Measurements from ENCODE around the gene ZNF609.

Gene ZNF609, protein sequence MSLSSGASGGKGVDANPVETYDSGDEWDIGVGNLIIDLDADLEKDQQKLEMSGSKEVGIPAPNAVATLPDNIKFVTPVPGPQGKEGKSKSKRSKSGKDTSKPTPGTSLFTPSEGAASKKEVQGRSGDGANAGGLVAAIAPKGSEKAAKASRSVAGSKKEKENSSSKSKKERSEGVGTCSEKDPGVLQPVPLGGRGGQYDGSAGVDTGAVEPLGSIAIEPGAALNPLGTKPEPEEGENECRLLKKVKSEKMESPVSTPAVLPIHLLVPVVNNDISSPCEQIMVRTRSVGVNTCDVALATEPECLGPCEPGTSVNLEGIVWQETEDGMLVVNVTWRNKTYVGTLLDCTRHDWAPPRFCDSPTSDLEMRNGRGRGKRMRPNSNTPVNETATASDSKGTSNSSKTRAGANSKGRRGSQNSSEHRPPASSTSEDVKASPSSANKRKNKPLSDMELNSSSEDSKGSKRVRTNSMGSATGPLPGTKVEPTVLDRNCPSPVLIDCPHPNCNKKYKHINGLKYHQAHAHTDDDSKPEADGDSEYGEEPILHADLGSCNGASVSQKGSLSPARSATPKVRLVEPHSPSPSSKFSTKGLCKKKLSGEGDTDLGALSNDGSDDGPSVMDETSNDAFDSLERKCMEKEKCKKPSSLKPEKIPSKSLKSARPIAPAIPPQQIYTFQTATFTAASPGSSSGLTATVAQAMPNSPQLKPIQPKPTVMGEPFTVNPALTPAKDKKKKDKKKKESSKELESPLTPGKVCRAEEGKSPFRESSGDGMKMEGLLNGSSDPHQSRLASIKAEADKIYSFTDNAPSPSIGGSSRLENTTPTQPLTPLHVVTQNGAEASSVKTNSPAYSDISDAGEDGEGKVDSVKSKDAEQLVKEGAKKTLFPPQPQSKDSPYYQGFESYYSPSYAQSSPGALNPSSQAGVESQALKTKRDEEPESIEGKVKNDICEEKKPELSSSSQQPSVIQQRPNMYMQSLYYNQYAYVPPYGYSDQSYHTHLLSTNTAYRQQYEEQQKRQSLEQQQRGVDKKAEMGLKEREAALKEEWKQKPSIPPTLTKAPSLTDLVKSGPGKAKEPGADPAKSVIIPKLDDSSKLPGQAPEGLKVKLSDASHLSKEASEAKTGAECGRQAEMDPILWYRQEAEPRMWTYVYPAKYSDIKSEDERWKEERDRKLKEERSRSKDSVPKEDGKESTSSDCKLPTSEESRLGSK (N-terminal part only)

DNA sequence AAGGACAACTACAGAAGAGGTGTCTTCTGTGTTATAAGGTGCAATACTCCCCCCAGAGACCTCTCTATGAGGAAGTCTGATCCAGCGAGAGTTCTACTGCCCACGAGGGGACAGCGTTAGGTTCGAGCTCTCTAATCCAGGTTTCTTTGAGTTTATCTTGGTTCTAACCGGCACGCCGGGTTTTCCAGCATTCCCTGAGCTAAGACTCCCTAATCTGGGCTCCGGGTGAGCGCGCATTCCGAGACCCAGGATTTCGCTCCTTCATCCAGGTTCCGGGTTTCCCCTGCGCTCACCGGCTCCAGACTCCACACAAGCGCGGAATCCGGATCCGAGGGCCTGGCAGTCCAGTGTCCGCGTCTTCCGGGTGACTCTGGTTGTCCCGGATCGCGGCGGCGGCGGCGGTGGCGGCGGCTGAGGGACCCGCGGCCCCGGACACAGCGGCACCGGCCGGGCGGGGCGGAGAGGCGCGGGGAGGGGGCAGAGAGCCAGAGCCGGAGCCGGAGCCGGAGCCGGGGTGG is at the start of gene ZNF609:
Gene ZNF609, plus strand, starts transcription at position 373 of the 518 bp plus-strand sequence. CDS start 38,842 bp downstream, outside the sequence.
- DNase-seq = peak; percentile 78

DNA sequence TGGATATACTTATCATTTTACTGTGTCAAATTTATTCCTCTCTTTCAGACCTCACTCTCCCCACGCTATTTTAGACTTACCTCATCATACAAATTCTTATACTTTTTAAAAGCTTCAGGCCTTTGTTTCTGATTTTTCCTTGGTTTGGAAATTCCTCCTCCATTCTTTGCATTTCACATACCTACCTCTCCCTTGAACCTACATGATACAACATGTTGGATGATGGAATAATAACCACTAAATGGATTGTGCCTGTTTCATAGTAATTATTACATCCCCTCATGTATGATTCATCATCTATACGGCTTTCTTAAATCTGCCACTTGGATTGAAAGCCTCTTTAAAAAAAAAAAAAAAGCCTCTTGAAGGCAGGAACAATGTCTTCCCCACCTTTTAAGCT is 48.2 kb upstream of the ZNF609 start:
- no peak for DNase-seq

DNA sequence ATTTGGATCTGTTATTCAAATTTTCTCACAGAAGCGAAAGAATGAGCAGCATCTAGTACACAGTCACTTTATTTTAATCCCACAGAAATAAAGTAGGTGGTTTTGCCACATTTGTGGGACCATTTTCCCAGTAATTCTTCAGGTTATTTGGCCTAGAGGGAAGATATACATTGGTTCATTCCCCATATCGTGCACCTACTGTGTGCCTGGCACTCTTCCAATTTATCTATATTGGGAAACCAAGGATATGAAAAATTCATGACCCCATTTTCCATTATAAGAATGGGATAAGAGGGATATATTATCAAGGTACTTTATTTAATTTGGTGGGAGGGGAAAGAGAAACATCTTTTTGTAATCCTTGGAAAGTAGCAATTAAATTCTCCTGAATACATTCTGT is 37.7 kb upstream of the ZNF609 start:
- DNase-seq = no peak

DNA sequence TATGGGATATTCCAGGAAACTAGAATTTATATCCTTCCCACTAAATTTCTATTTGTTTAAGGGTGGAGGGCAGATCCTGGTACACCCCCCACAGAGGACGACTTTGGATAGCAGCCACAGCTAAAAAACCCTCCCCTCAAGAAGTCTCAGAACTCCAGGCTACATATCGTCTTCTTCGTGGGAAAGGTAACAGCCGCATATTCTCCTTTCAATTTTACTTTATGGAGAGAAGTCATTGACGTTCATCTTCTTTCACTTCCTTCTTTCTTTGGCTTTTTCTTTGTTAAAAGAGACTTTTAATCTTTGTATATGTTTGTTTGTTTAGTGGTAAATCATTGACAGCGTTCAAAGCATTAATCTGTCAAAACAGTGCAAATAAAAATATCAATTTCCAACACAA is 36.4 kb upstream of the ZNF609 start:
- DNase-seq = no peak

DNA sequence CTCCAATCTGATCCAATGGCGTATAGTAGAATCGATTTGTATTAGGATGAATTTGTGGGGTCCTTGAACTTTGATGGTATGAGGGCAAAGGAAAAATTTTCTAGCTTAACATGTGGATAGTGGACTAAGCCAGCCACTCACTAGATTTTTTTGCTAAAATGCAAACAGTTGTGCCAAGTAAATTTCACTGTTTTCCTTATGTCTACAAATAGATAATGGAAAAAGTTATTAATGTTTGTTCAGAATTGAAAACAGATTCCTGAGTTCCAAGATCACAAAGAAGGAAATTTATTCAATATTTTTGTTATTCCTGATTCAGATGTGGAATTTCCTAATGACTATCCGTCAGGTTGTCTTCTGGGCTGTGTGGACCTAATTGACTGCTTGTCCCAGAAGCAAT is 35.2 kb upstream of the ZNF609 start:
- DNase-seq = no peak

DNA sequence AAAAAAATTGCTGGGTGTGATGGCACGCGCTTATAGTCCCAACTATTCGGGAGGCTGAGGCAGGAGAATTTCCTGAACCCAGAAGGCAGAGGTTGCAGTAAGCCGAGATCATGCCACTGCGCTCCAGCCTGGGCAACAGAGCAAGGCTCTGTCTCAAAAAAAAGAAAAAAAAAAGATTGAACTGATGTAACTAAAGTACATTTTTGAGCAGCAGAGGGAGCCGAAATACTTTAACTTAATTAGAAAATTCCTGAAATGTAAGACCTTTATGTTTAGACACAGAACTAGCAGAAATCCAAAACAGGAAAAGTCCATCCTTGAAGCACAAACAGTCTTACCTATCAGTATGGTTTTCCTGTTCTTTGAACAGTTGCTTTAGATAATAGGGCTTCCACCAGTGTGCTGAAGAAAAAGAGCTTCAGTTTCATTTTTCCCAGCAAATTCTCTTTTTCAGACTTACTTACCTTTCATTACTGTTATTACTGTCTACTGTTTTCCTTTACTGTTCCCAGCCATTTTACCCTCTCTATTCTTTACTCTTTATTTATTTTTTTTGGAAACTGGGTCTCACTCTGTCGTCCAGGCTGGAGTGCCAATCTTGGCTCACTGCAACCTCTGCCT is 33.4 kb upstream of the ZNF609 start:
- no peak for DNase-seq

DNA sequence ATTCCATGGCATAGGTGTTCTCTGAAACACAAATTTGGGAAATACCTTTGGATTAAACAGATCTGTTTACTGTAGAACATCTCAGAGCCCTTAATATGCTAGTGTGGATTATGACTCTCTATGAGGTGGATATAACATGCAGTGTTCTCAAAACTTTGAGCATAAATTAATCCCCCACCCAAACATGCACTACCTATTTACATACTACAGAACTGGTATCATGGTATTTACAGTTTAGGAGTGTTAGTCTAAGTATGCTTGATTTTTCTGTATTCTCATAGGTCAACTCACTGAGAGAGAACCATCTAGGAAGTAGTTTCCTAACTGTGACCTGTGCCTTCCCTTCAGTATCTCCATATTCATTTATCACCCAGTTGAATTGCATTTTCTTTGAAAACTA is 30.9 kb upstream of the ZNF609 start:
- DNase-seq = no peak

DNA sequence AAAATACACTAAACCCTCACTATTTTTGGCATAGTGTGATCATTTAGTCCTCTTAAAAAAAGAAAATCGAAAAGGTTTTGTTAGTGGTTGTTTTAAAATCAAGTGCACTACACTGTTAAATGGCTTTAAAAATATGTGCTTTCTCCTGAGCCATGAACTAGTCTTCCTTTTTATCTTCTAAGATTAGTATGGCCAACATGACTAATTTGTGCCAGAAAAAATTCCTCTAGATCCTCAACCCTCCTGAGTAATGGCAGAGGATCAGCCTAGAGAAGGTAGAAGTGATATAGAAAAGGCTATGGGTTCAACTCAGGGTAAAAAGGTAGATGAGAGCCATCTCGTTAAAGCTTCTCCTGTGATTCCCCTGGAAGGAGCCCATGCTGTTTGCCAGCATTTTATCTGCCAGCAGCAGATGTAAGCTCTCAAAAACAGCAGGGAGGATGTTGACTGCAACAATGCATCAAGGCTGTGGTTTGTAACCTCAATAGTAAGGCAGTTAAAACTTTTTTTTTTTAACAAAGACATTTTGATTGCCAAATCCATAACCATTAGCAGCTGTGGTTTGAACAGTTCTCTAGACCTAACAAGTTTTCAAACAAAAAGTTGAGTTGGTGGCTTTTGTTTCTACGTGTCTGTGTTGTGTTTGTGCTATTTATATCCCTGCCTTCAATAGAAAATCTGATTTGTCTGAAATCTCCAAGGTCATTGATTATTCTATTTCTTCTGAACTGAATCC is 30.2 kb upstream of the ZNF609 start:
- peak; percentile 50 for DNase-seq

DNA sequence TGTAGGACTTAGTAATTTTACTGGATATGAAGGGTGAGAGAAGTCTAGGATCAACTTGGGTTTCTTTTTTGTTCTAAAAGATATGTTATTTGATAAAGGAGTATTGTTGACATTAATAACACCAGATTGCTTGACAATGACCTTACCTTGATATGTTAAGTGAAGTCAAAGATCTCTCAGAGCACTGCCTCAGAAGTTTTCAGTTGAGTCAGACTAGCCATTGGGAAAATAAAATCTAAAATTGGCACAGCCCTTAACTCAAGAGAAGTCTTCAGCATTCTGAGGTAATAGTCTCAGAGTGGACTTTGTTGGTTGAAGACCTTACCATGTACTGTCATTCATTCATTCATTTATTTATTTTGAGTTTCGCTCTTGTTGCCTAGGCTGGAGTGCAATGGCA is 22.4 kb upstream of the ZNF609 start:
- no peak for DNase-seq

DNA sequence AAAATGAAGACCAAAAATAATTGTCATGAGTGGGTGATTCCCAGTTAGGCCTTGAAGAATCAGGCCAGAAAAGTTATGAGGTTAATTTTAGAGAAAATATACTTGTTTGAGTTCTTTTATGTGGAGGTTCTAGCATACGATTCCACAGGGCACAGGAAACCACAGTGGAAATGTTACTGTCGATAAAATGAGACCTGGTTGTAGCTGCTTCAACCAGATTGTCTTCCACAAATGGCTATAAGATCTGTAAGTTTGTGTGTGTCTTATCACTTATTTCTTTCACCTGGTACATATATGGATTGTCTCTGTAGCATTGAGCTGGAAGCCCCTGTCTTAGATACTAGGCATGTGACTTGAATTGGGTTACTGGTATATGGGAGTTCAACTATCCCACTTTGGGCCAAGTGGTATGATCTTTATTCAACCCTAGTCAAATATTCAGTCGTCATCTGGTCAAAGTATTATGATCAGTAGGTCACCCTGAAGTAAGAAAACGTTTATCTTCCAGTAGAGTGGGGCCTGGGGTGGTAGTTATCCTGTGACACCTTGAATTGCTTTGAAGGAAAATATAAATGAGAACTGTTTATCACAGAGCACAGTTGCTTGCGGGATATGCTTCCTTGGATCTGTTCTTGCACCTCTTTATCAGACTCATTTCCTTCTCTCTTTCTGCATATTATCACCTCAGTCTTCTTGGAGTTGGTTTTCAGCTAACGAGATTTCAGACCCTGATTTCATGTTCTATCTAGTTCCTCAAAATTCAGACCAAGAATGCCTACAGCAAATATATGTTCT is 21.5 kb upstream of the ZNF609 start:
- peak; percentile 35 for DNase-seq

DNA sequence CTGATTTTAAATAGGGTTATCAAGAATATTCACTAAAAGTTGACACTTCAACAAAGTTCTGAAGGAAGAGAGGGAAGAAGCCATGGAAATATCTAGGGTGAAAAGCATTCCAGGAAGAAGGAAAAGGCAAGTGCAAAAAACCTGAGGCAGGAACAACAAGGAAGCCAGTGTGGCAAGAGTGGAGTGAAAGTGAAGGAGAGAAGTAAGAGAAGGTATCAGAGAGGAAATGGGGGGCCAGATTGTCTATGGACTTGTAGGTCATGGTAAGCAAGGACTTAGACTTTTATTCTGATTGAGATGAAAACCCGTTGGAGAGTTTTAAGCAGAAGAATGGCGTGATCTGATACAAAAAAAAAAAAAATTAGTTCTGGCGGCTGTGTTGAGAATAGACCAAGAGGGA is 18.5 kb upstream of the ZNF609 start:
- DNase-seq = no peak

DNA sequence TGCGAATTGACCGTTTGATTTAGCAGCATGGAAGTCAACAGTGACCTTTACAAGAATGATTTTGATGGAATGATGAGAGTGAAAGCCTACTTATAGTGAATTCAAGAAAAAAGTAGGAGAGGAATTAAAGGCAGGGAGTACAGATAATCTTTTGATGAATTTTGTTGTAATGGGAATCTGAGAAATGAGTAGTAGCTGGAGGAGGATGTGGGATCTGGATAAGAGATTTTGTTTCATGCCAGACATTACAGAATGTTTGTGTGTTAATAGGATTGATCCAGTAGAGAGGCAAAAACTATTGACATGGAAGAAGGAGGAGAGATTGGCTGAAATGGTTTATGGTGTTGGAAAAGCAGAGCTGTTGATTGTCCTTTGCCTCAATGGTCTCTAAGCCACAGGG is 17.4 kb upstream of the ZNF609 start:
- DNase-seq = no peak

DNA sequence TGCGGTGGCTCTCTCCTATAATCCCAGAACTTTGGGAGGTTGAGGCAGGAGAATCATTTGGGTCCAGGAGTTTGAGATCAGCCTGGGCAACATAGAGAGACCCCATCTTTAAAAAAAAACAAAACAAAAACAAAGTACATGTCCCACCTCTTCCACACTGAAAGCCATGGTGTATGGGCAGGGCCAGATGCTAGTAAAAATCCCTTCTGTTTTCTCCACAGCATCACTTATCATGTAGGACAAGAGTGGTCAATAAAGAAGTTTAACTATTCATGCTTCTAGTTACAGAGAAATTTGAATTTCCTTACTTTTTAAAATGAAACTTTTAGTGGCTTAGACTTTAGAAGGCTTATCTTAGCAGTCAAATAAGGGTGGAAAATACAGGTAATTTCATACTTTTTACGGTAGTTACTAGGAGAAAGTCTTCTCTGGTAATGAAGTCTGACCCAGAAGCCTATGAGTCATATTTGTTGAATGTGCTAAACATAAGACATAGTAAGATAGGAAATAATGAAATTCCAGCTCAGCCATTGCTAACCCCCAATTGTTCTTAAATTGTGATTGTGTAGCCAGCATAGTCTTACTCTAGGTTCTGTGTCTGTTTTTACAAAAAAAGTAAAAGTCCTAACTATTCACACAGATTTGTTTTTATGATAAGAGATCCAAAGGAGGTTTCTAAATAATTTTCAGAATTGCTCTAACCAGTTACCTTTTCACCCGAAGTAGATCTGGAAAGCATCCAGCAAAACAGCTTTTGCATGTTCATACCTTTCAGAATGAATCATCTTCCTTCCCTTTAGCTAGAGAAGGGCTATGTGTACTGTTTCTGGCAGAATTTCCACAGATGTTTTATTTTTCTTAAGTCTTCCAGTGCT is 16.4 kb upstream of the ZNF609 start:
- DNase-seq = no peak

DNA sequence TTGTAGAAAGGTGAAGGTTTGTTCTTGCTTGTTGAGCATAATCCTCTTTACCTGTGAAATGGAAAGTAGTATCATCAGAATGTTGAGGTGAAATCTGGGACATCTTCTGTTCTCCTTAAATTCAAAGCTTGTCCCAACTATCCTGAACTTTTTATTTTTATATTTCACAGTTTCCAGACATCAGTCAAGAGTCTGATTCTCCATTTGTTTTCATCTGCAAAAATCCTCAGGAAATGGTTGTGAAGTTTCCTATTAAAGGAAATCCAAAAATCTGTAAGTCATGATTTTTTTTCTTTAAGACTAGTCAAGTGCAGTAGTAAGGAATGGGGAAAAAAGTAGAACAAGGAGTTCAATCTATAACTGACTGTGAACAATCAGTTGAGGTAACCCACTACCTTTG is 15.5 kb upstream of the ZNF609 start:
- DNase-seq = no peak

DNA sequence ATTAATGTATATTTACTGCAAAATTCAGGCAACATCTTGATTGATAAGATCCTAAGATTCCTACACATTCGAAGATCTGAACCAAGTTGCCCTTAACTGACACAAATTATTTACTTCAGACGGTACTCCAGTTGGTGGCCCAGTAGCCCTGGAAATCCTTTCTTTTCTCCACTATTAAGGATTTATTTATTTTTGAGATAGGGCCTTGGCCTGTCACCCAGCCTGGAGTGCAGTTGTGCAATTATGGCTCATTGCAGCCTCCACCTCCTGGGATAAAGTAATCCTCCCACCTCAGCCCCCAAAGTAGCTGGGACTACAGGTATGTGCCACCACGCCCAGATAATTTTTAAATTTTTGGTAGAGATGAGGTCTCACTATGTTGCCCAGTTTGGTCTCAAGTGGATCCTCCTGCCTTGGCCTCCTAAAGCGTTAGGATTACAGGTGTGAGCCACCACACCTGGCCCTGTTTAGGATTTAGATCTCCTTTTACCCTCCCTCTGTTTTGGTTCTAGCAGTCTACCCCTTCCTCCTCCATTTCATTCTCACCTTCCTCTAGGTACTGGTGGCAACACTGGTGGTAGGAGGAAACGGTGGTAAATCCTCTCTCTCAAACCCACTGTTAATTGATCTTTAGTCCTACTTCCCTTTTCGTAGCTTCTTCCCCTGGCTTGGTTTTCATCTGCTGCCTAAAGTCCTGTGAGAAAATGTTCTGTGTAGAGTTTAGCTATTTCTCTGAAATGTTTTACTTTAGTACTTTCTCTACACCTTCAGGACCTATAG is 12.7 kb upstream of the ZNF609 start:
- DNase-seq = peak; percentile 25

DNA sequence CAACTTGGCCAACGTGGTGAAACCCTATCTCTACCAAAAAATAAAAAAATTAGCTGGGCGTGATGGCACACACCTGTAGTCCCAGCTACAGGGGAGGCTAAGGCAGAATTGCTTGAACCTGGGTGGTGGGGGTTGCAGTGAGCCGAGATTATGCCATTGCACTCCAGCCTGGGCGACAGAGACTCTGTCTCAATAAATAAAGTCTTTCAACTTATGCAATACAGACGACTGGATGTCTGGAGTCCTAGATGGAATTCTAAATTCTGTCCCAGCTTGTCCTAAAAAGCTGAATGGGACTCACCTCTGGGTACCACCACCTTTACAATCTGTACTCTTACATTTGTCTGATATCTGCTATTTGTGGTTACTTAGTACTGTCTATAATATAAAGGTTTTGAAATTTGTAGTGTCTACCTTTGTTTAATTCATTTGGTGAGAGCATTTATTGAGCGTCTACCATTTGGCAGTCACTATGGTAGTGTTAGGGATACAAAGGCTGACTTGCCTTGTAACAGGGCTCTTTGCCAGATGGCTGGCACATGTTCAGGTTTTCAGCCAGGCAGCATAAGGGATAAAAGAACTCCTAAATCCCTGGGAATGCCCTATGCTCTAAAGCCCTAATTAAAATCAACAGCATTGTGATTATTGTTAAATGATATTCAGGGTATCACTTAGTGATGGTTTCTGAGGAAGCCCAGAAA is 7.2 kb upstream of the ZNF609 start:
- DNase-seq = no peak

DNA sequence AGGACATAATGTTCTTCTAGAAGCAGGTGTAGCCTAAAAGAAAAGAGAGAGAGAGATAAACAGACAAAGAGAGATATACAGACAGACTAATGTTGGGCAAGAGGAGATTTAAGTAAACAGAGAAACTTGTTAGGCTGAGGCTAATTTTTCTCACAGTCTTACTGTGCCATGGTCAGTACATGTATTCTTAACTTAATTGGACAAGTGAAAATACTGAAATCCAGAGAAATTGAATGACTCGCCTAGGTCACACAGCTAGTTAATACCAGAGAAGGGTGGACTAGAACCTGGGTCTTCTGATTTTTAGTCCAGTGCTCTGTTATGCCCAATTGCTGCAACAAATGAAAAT is 6.7 kb upstream of the ZNF609 start:
- no peak for DNase-seq

DNA sequence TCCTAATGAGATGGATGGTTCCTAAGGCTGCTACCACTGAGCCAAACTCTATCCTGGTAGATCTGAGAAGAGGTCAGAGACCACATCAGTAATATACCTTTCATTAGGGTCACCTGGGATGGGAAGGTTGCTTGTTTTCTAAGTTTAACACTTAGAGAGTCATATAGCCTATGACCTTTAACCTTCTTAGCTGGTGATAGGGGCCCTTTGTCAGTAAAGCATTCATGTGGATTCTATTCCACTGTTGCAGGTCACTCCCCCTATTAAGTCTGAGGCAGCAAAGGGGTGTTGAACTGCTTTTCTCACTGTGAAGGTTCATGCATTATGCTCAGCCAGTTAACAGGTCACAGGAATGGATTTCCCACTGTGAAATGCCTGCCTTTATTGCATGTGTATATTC is 6.1 kb upstream of the ZNF609 start:
- DNase-seq = no peak

DNA sequence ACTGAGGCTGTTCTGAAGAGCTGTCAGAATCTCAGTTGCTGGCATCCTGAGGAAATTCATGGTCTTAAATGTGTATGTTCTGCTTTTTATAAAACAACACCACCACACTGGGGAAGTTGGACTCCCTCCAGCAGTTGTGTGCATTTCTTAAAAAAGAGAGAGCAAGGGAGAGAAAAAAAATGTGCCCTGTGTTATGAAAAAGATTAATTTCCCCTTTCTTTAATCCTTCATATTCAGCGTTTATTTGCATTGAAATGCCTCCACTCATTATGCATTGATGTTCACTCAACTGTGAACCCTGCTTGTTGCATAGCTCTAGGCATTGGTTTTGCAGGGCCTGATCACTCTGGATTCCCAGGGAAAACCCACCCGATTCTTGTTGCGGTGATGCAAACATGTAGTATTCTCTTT is 4.4 kb upstream of the ZNF609 start:
- peak; percentile 71 for DNase-seq
